Natural killer cell treated with Interleukin-12 subunit alpha and Interleukin-12 subunit beta and Interleukin-15 and Interleukin-18, amount 100 ng/mL, for 72 hours (primary cell): ENCODE data around the gene TMEM208. TPM values are rescaled to one million over a fixed set of nuclear protein-coding genes. Genes with fewer than 3 reads are reported as not detected.
A peak's percentile ranks its signal among the peaks of the same experiment; 100 is the strongest.

Experiments used
- ATAC-seq, 2 donors: fragments of 150-1000 bp; cut with Tn5 transposase in 1 of 2; sonication (Bioruptor Pico), chemical (Tn5 transposase) in 1 of 2; 2 replicates each; pipeline ENCODE4 v1.10.0; 2021
- DNase-seq: peaks from one replicate; pipeline ENCODE4 v3.0.0; 2022; ENCODE audit warnings: low spot score
- H3K27ac Mint-ChIP-seq, 2 donors: 1 replicate in 1 of 2; 2 replicates in 1 of 2; pipeline ENCODE4 v1.8.0; 2022; ENCODE audit warnings: mixed read lengths in 2 of 2, mild to moderate bottlenecking in 1 of 2, moderate library complexity in 1 of 2
- H3K27me3 Mint-ChIP-seq, 2 donors: 1 replicate in 1 of 2; 2 replicates in 1 of 2; pipeline ENCODE4 v1.8.0; 2022; ENCODE audit warnings: mixed read lengths in 2 of 2
- H3K36me3 Mint-ChIP-seq: one replicate; pipeline ENCODE4 v1.8.0; 2022; ENCODE audit warnings: mixed read lengths
- H3K4me1 Mint-ChIP-seq, 2 donors: 1 replicate in 1 of 2; 2 replicates in 1 of 2; pipeline ENCODE4 v1.8.0; 2022; ENCODE audit warnings: low read depth in 2 of 2, mixed read lengths in 2 of 2, mild to moderate bottlenecking in 1 of 2
- H3K4me3 Mint-ChIP-seq: one replicate; pipeline ENCODE4 v1.8.0; 2022; ENCODE audit warnings: mixed read lengths
- H3K9me3 Mint-ChIP-seq: 2 replicates; pipeline ENCODE4 v1.8.0; 2022; ENCODE audit warnings: mixed read lengths
- total RNA-seq, 2 donors: library from RNA; stranded (reverse); gene quantifications; one replicate each; pipeline ENCODE4 v1.2.3, GENCODE V29; 2022

TMEM208 gene
- total RNA-seq, 2 donors from 2014 or later: 55.1 to 56.1 TPM

GRCh38 chr16:67208154-67208896 is 18.6 kb upstream of the TMEM208 start:
- Mint-ChIP-seq H3K4me3 (no peak overlapping the region), H3K27ac (no peak overlapping the region), H3K27me3 (no peaks in the 10 kb centered on the region), H3K4me1 (peaks cover 0 to 4% of the 10 kb centered on the region in 2 donors), H3K36me3 (no peaks in the 10 kb centered on the region), H3K9me3 (no peaks in the 10 kb centered on the region)
- DNase-seq: no peak
- ATAC-seq: no peak

- Mint-ChIP-seq H3K4me3 (no peak overlapping the region), H3K9me3 (no peaks in the 10 kb centered on the region), H3K27me3 (no peaks in the 10 kb centered on the region), H3K4me1 (peaks cover 0 to 4% of the 10 kb centered on the region in 2 donors), H3K27ac (peak overlapping the region in 1 of 2 donors; percentile 31), H3K36me3 (no peaks in the 10 kb centered on the region)
- DNase-seq: no peak
- no peak for ATAC-seq
Observed at GRCh38 chr16:67209565-67209964, 17.4 kb upstream of the TMEM208 start.

GRCh38 chr16:67210069-67210937 is 16.6 kb upstream of the TMEM208 start:
- ATAC-seq (no peak), DNase-seq (no peak)
- H3K4me1 Mint-ChIP-seq: peaks cover 0 to 4% of the 10 kb centered on the region in 2 donors
- H3K36me3 Mint-ChIP-seq: no peaks in the 10 kb centered on the region
- H3K27ac Mint-ChIP-seq: no peak overlapping the region
- H3K9me3 Mint-ChIP-seq: no peaks in the 10 kb centered on the region
- H3K4me3 Mint-ChIP-seq: no peak overlapping the region
- no peaks in the 10 kb centered on the region for H3K27me3 Mint-ChIP-seq

GRCh38 chr16:67211674-67212073 is 15.3 kb upstream of the TMEM208 start:
- H3K9me3 Mint-ChIP-seq: no peaks in the 10 kb centered on the region
- H3K4me3 Mint-ChIP-seq: no peak overlapping the region
- peaks cover 3 to 6% of the 10 kb centered on the region in 2 donors for H3K4me1 Mint-ChIP-seq
- H3K36me3 Mint-ChIP-seq: no peaks in the 10 kb centered on the region
- ATAC-seq (no peak), DNase-seq (no peak)
- no peak overlapping the region for H3K27ac Mint-ChIP-seq
- H3K27me3 Mint-ChIP-seq: no peaks in the 10 kb centered on the region

- Mint-ChIP-seq H3K4me3 (no peak overlapping the region), H3K9me3 (no peaks in the 10 kb centered on the region), H3K27ac (no peak overlapping the region), H3K27me3 (no peaks in the 10 kb centered on the region), H3K4me1 (peaks cover 3 to 6% of the 10 kb centered on the region in 2 donors), H3K36me3 (no peaks in the 10 kb centered on the region)
- no peak for ATAC-seq
- no peak for DNase-seq
Observed at GRCh38 chr16:67212766-67213165, 14.2 kb upstream of the TMEM208 start.

- H3K4me3 Mint-ChIP-seq: no peak overlapping the region
- no peaks in the 10 kb centered on the region for H3K9me3 Mint-ChIP-seq
- H3K27me3 Mint-ChIP-seq: no peaks in the 10 kb centered on the region
- no peak overlapping the region for H3K27ac Mint-ChIP-seq
- DNase-seq (no peak), ATAC-seq (no peak)
- H3K36me3 Mint-ChIP-seq: no peaks in the 10 kb centered on the region
- peaks cover 3 to 6% of the 10 kb centered on the region in 2 donors for H3K4me1 Mint-ChIP-seq
Observed at GRCh38 chr16:67213197-67214019, 13.5 kb upstream of the TMEM208 start.

- Mint-ChIP-seq H3K27me3 (no peaks in the 10 kb centered on the region), H3K4me1 (peaks cover 3 to 6% of the 10 kb centered on the region in 2 donors), H3K27ac (peak overlapping the region in 1 of 2 donors; percentile 40), H3K9me3 (no peaks in the 10 kb centered on the region), H3K4me3 (no peak overlapping the region), H3K36me3 (no peaks in the 10 kb centered on the region)
- ATAC-seq (no peak), DNase-seq (no peak)
Observed at GRCh38 chr16:67215706-67216105, 11.2 kb upstream of the TMEM208 start.

- DNase-seq: no peak
- Mint-ChIP-seq H3K27ac (peak overlapping the region in 1 of 2 donors; percentile 40), H3K4me3 (no peak overlapping the region), H3K36me3 (no peaks in the 10 kb centered on the region), H3K4me1 (peaks cover 3 to 6% of the 10 kb centered on the region in 2 donors), H3K9me3 (no peaks in the 10 kb centered on the region), H3K27me3 (no peaks in the 10 kb centered on the region)
- no peak for ATAC-seq
Observed at GRCh38 chr16:67216612-67217490, 10.1 kb upstream of the TMEM208 start.

GRCh38 chr16:67223992-67224391 is 2.9 kb upstream of the TMEM208 start:
- DNase-seq: no peak
- H3K4me1 Mint-ChIP-seq: peaks cover 28 to 44% of the 10 kb centered on the region in 2 donors
- ATAC-seq: no peak
- H3K27me3 Mint-ChIP-seq: no peaks in the 10 kb centered on the region
- no peak overlapping the region for H3K27ac Mint-ChIP-seq
- H3K9me3 Mint-ChIP-seq: no peaks in the 10 kb centered on the region
- peaks cover 14% of the 10 kb centered on the region for H3K36me3 Mint-ChIP-seq
- H3K4me3 Mint-ChIP-seq: no peak overlapping the region

GRCh38 chr16:67226295-67226803 is 581 bp upstream of the TMEM208 start:
- Mint-ChIP-seq H3K27me3 (no peaks in the 10 kb centered on the region), H3K27ac (peak overlapping the region; percentile 97), H3K4me1 (peaks cover 28 to 44% of the 10 kb centered on the region in 2 donors), H3K9me3 (no peaks in the 10 kb centered on the region), H3K36me3 (peaks cover 14% of the 10 kb centered on the region), H3K4me3 (peak overlapping the region; percentile 100)
- no peak for DNase-seq
- no peak for ATAC-seq

- Mint-ChIP-seq H3K27ac (peak overlapping the region; percentile 97), H3K9me3 (no peaks in the 10 kb centered on the region), H3K27me3 (no peaks in the 10 kb centered on the region), H3K36me3 (peaks cover 14% of the 10 kb centered on the region), H3K4me1 (peaks cover 28 to 44% of the 10 kb centered on the region in 2 donors), H3K4me3 (peak overlapping the region; percentile 100)
- ATAC-seq (no peak), DNase-seq (no peak)
Observed at GRCh38 chr16:67227567-67227921, 614 bp downstream of the TMEM208 start.

- H3K27me3 Mint-ChIP-seq: no peaks in the 10 kb centered on the region
- peaks cover 28 to 44% of the 10 kb centered on the region in 2 donors for H3K4me1 Mint-ChIP-seq
- no peak for ATAC-seq
Observed at GRCh38 chr16:67228034-67228785, 1.3 kb downstream of the TMEM208 start.

More at GRCh38 chr16:67228034-67228785, 1.3 kb downstream of the TMEM208 start:
- Mint-ChIP-seq H3K27ac (peak overlapping the region; percentile 97), H3K9me3 (no peaks in the 10 kb centered on the region), H3K36me3 (peaks cover 14% of the 10 kb centered on the region), H3K4me3 (peak overlapping the region; percentile 100)
- no peak for DNase-seq
